ENCODE measurements around the gene NUP50.

Gene NUP50

DNA sequence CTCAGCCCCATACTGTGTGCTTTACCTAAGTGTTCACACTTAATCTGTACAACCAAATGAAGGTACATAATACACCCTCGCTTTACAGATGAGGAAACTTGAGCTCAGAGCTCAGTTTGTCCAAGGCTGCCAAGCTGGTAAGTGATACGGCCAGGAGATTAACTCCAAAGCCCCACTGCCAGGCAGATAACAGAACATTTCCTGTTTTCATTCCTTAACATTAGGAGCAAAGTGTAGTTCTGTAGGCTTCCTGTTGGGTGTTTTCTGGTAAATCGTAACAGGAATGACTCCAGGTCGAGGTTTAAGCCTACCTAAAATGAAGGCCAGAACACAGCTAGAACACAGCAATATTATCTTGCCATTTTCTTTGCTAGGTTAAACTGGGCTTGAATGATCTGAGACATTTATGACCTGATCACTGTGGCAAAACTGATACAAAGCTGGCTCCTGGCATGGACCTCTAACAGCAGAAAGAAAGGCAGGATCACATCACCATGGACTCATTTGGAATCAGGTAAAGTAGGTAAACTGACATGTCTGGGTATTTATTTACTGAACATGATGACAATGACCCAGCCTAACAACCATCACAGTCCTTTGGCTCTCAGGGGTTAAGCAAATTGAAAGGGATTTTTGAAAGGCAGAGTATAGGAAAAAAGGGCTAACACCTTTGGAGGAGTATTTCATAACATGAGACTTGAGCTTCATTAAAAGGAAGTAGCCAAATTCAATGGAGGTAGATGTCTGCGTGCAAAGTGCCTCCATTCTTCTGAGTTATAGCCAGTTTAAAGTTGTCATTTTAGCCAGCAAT is 3.9 kb upstream of the NUP50 start:
- Histone ChIP-seq H3K27me3 (ENCODE audit: control insufficient read depth in 3 of 3, insufficient read depth in 3 of 3, low read depth in 1 of 3, low read length in 3 of 3) (no peaks in the 10 kb centered on the region), H3K27ac (replicated peaks; ENCODE audit: low read length) (no peak overlapping the region)

DNA sequence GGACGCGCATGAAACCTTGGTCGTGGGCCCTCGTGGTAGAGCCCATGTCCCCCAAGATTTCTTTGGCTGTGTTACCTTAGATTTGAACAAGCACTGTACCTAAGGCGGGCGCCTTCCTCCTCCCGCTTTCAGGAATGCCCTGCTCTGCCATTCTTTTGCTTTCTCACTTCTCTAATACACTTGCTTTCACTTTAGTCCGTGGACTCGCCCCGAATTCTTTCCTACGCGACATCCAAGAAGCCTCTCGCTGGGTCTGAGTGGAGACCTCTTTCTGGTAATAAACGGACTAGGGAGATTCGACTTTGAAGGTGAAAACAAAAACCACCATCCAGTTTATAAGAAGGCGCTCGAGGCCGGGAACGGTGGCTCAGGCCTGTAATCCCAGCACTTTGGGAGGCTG is 1.2 kb upstream of the NUP50 start:
- Histone ChIP-seq H2AFZ (ENCODE audit: low read length) (peak overlapping the region; percentile 99), H3K14ac (ENCODE audit: low read length) (no peak overlapping the region), H3K4me3 (ENCODE audit: low read length in 2 of 2) (peak overlapping the region in 1 of 2 donors; percentile 95), H3K9me3 (replicated peaks in 1 of 2; ENCODE audit: control insufficient read depth in 2 of 2, insufficient read depth in 1 of 2, low read depth in 1 of 2, low read length in 2 of 2) (no peaks in the 10 kb centered on the region), H3K4me2 (ENCODE audit: insufficient read depth, low read length, poor library complexity, severe bottlenecking) (peak overlapping the region; percentile 98), H3K23ac (ENCODE audit: low read depth, low read length, poor library complexity) (no peak overlapping the region), H2BK15ac (ENCODE audit: low read length) (no peak overlapping the region), H2AK5ac (ENCODE audit: low read depth, low read length) (no peak overlapping the region), H4K8ac (ENCODE audit: low read depth, low read length) (no peak overlapping the region), H4K91ac (ENCODE audit: low read depth, low read length, poor library complexity) (no peak overlapping the region), H3K4me1 (ENCODE audit: control insufficient read depth in 2 of 2, insufficient read depth in 1 of 2, low read depth in 1 of 2, low read length in 2 of 2) (peaks cover 4 to 6% of the 10 kb centered on the region in 2 donors), H3K27ac (replicated peaks; ENCODE audit: low read length) (no peak overlapping the region), H3K27me3 (ENCODE audit: control insufficient read depth in 3 of 3, insufficient read depth in 3 of 3, low read depth in 1 of 3, low read length in 3 of 3) (no peaks in the 10 kb centered on the region), H3K36me3 (replicated peaks in 1 of 2; ENCODE audit: control insufficient read depth in 2 of 2, insufficient read depth in 2 of 2, low read length in 2 of 2) (peaks cover 2 to 32% of the 10 kb centered on the region in 2 donors), H2BK120ac (ENCODE audit: low read depth, low read length) (no peak overlapping the region), H3K18ac (ENCODE audit: low read length) (no peak overlapping the region), H2BK5ac (ENCODE audit: low read length) (no peak overlapping the region), H3K79me1 (ENCODE audit: low read depth, low read length) (peaks cover 1% of the 10 kb centered on the region), H3K9ac (ENCODE audit: low read depth, low read length, poor library complexity) (no peak overlapping the region), H2BK12ac (ENCODE audit: low read length) (no peak overlapping the region), H3K4ac (ENCODE audit: low read length) (no peak overlapping the region)
- DNase-seq (ENCODE audit: low spot score): no peak
- WGBS, 2 donors (ENCODE audit: extremely low coverage in 2 of 2, insufficient read length in 2 of 2, insufficient replicate concordance in 1 of 2): no CpG with 5 or more reads among the region's 19 CpGs

More for the DNA sequence above, 3.9 kb upstream of the NUP50 start:
- Histone ChIP-seq H3K4me1 (ENCODE audit: control insufficient read depth in 2 of 2, insufficient read depth in 1 of 2, low read depth in 1 of 2, low read length in 2 of 2) (peaks cover 0 to 4% of the 10 kb centered on the region in 2 donors), H3K79me1 (ENCODE audit: low read depth, low read length) (peaks cover 1% of the 10 kb centered on the region), H4K91ac (ENCODE audit: low read depth, low read length, poor library complexity) (no peak overlapping the region), H2BK5ac (ENCODE audit: low read length) (no peak overlapping the region), H3K4ac (ENCODE audit: low read length) (no peak overlapping the region), H2BK15ac (ENCODE audit: low read length) (no peak overlapping the region), H3K36me3 (replicated peaks in 1 of 2; ENCODE audit: control insufficient read depth in 2 of 2, insufficient read depth in 2 of 2, low read length in 2 of 2) (peaks cover 4 to 27% of the 10 kb centered on the region in 2 donors), H3K9ac (ENCODE audit: low read depth, low read length, poor library complexity) (no peak overlapping the region), H4K8ac (ENCODE audit: low read depth, low read length) (no peak overlapping the region), H2AFZ (ENCODE audit: low read length) (no peak overlapping the region), H3K18ac (ENCODE audit: low read length) (no peak overlapping the region), H3K9me3 (replicated peaks in 1 of 2; ENCODE audit: control insufficient read depth in 2 of 2, insufficient read depth in 1 of 2, low read depth in 1 of 2, low read length in 2 of 2) (no peaks in the 10 kb centered on the region), H3K4me2 (ENCODE audit: insufficient read depth, low read length, poor library complexity, severe bottlenecking) (no peak overlapping the region), H3K4me3 (ENCODE audit: low read length in 2 of 2) (no peak overlapping the region), H2BK12ac (ENCODE audit: low read length) (no peak overlapping the region), H2BK120ac (ENCODE audit: low read depth, low read length) (no peak overlapping the region), H2AK5ac (ENCODE audit: low read depth, low read length) (no peak overlapping the region), H3K23ac (ENCODE audit: low read depth, low read length, poor library complexity) (no peak overlapping the region), H3K14ac (ENCODE audit: low read length) (no peak overlapping the region)
- WGBS, 2 donors (ENCODE audit: extremely low coverage in 2 of 2, insufficient read length in 2 of 2, insufficient replicate concordance in 1 of 2): no CpG with 5 or more reads among the region's 5 CpGs
- DNase-seq (ENCODE audit: low spot score): no peak

DNA sequence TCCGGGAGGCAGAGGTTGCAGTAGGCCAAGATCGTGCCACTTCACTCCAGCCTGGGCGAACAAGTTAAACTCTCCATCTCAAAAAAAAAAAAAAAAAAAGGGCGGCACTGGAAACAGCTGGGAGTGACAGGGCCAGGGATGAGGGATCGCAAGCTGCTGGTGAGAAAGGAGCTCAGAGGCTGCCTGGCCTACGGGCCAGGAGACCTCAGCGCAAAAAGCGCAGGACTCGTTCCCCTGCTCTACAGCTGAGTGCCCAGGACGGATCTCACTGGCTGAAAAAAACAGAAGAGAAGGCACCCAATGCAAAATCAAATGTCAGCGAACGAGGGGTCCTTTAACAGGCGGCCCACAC is 650 bp upstream of the NUP50 start:
- peaks cover 0 to 32% of the 10 kb centered on the region in 2 donors for H3K36me3 ChIP-seq (replicated peaks in 1 of 2; ENCODE audit: control insufficient read depth in 2 of 2, insufficient read depth in 2 of 2, low read length in 2 of 2)
- H4K8ac ChIP-seq (ENCODE audit: low read depth, low read length): no peak overlapping the region
- no peak overlapping the region for H2BK12ac ChIP-seq (ENCODE audit: low read length)
- H2AFZ ChIP-seq (ENCODE audit: low read length): peak overlapping the region; percentile 99
- no peak overlapping the region for H4K91ac ChIP-seq (ENCODE audit: low read depth, low read length, poor library complexity)
- peaks cover 4 to 6% of the 10 kb centered on the region in 2 donors for H3K4me1 ChIP-seq (ENCODE audit: control insufficient read depth in 2 of 2, insufficient read depth in 1 of 2, low read depth in 1 of 2, low read length in 2 of 2)
- no peak overlapping the region for H3K14ac ChIP-seq (ENCODE audit: low read length)
- WGBS, 2 donors (ENCODE audit: extremely low coverage in 2 of 2, insufficient read length in 2 of 2, insufficient replicate concordance in 1 of 2): no CpG with 5 or more reads among the region's 13 CpGs
- peak overlapping the region; percentile 68 for H3K27ac ChIP-seq (replicated peaks; ENCODE audit: low read length)
- H2BK15ac ChIP-seq (ENCODE audit: low read length): peak overlapping the region; percentile 83
- no peak overlapping the region for H3K4ac ChIP-seq (ENCODE audit: low read length)
- H3K27me3 ChIP-seq (ENCODE audit: control insufficient read depth in 3 of 3, insufficient read depth in 3 of 3, low read depth in 1 of 3, low read length in 3 of 3): no peaks in the 10 kb centered on the region
- H2BK5ac ChIP-seq (ENCODE audit: low read length): peak overlapping the region; percentile 83
- no peaks in the 10 kb centered on the region for H3K9me3 ChIP-seq (replicated peaks in 1 of 2; ENCODE audit: control insufficient read depth in 2 of 2, insufficient read depth in 1 of 2, low read depth in 1 of 2, low read length in 2 of 2)
- H3K4me3 ChIP-seq (ENCODE audit: low read length in 2 of 2): peak overlapping the region; percentile 94 to 95
- peak overlapping the region; percentile 98 for H3K18ac ChIP-seq (ENCODE audit: low read length)
- H3K79me1 ChIP-seq (ENCODE audit: low read depth, low read length): peaks cover 1% of the 10 kb centered on the region
- H2BK120ac ChIP-seq (ENCODE audit: low read depth, low read length): no peak overlapping the region
- H3K9ac ChIP-seq (ENCODE audit: low read depth, low read length, poor library complexity): peak overlapping the region; percentile 95
- H3K4me2 ChIP-seq (ENCODE audit: insufficient read depth, low read length, poor library complexity, severe bottlenecking): peak overlapping the region; percentile 98
- peak overlapping the region; percentile 98 for H3K23ac ChIP-seq (ENCODE audit: low read depth, low read length, poor library complexity)
- no peak for DNase-seq (ENCODE audit: low spot score)
- no peak overlapping the region for H2AK5ac ChIP-seq (ENCODE audit: low read depth, low read length)

DNA sequence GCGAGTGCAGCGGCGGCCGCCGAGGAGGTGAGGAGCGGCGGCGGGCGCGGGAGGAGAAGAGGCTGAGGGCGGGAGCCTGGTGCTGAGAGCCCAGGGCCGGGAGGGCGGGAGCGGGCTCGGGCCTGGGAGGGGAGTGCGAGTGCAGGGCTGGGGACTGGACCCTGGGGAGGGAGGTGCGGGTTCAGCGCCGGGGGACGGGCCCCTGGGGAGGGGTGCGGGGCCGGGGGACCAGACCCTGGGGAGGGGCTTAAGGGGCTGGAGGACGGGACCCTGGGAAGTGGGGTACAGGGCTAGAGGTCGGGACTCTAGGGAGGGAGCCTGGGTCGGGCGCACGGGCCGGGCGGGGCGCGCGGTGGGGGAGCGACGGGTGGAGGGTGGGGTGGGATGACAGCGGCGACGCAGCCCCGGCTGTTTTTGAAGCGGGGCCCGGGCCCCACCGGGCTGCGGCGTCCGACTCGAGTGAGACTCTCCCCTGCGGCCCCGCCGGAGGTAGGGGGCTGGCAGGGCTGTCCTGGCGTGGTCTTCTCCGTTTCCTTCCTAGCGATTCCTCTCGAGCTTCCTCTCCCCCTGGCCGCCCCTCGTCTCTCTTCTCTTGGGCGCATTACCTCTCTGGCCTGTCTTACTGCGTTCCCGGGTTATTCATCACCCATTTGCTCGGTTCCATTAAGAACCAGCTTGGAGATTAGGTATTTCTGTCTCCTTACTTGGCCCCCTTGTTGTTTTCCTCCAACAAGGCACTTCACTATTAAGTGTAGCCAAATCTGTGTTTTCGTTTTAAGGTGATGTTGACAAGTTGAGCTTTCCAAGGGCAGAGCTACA is 754 bp downstream of the NUP50 start:
- Histone ChIP-seq H3K14ac (ENCODE audit: low read length) (no peak overlapping the region), H3K4me2 (ENCODE audit: insufficient read depth, low read length, poor library complexity, severe bottlenecking) (peak overlapping the region; percentile 74), H3K23ac (ENCODE audit: low read depth, low read length, poor library complexity) (no peak overlapping the region), H2BK5ac (ENCODE audit: low read length) (no peak overlapping the region), H3K4ac (ENCODE audit: low read length) (no peak overlapping the region), H4K91ac (ENCODE audit: low read depth, low read length, poor library complexity) (no peak overlapping the region), H3K18ac (ENCODE audit: low read length) (peak overlapping the region; percentile 89), H3K27me3 (ENCODE audit: control insufficient read depth in 3 of 3, insufficient read depth in 3 of 3, low read depth in 1 of 3, low read length in 3 of 3) (no peaks in the 10 kb centered on the region), H3K4me1 (ENCODE audit: control insufficient read depth in 2 of 2, insufficient read depth in 1 of 2, low read depth in 1 of 2, low read length in 2 of 2) (peaks cover 4 to 6% of the 10 kb centered on the region in 2 donors), H3K27ac (replicated peaks; ENCODE audit: low read length) (peak overlapping the region; percentile 71), H2BK120ac (ENCODE audit: low read depth, low read length) (peak overlapping the region; percentile 33), H2AFZ (ENCODE audit: low read length) (peak overlapping the region; percentile 92), H3K9ac (ENCODE audit: low read depth, low read length, poor library complexity) (peak overlapping the region; percentile 95), H3K9me3 (replicated peaks in 1 of 2; ENCODE audit: control insufficient read depth in 2 of 2, insufficient read depth in 1 of 2, low read depth in 1 of 2, low read length in 2 of 2) (no peaks in the 10 kb centered on the region), H2BK12ac (ENCODE audit: low read length) (no peak overlapping the region), H3K4me3 (ENCODE audit: low read length in 2 of 2) (peak overlapping the region; percentile 86 to 95), H4K8ac (ENCODE audit: low read depth, low read length) (no peak overlapping the region), H3K79me1 (ENCODE audit: low read depth, low read length) (peaks cover 1% of the 10 kb centered on the region), H2BK15ac (ENCODE audit: low read length) (no peak overlapping the region), H3K36me3 (replicated peaks in 1 of 2; ENCODE audit: control insufficient read depth in 2 of 2, insufficient read depth in 2 of 2, low read length in 2 of 2) (peaks cover 5 to 41% of the 10 kb centered on the region in 2 donors), H2AK5ac (ENCODE audit: low read depth, low read length) (no peak overlapping the region)
- DNase-seq (ENCODE audit: low spot score): peak; percentile 12
- WGBS, 2 donors (ENCODE audit: extremely low coverage in 2 of 2, insufficient read length in 2 of 2, insufficient replicate concordance in 1 of 2): no CpG with 5 or more reads among the region's 59 CpGs

Data from neuronal stem cell (in vitro differentiated cells).